HTR-8/SVneo (cell line): ENCODE measurements around the gene MRPL28.
"Not testable (repeated sequence)": the region's sequence is repeated elsewhere in the genome, so short reads cannot be mapped to it uniquely, and the experiment has no call there.

Experiments used
- DNase-seq: peaks from one replicate; pipeline ENCODE4 v3.0.0; 2011; ENCODE audit warnings: low spot score, mixed read lengths; ENCODE audit not compliant: insufficient read length
- FAIRE-seq: peaks from 2 replicates; lab custom pipeline; 2011; peaks lifted over from hg19 to GRCh38; lab: Jason Lieb, UNC

The MRPL28 gene

DNA sequence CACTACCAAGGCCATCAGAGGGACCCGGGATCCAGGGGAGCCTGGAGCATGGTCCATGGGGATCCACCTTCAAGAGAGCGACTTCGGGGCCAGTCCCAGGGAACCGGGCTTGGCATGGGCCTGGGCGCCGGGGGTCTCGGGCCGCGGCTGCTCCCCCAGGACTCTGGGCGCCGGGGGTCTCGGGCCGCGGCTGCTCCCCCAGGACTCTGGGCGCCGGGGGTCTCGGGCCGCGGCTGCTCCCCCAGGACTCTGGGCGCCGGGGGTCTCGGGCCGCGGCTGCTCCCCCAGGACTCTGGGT lies 7.7 kb downstream of the MRPL28 start:
- not testable (repeated sequence) for DNase-seq

GRCh38 chr16:361872-362701 lies 8.3 kb downstream of the MRPL28 start:
- DNase-seq, result peak; percentile 70

More for the DNA sequence above, 7.7 kb downstream of the MRPL28 start:
- FAIRE-seq, result not testable (repeated sequence)

GRCh38 chr16:361341-361871 lies 8.9 kb downstream of the MRPL28 start:
- DNase-seq (no peak), FAIRE-seq (no peak)

More at GRCh38 chr16:361872-362701, 8.3 kb downstream of the MRPL28 start:
- peak; percentile 74 for FAIRE-seq

- no peak for FAIRE-seq
- no peak for DNase-seq
These were observed 9.5 kb downstream of the MRPL28 start for GRCh38 chr16:360698-361336.

DNA sequence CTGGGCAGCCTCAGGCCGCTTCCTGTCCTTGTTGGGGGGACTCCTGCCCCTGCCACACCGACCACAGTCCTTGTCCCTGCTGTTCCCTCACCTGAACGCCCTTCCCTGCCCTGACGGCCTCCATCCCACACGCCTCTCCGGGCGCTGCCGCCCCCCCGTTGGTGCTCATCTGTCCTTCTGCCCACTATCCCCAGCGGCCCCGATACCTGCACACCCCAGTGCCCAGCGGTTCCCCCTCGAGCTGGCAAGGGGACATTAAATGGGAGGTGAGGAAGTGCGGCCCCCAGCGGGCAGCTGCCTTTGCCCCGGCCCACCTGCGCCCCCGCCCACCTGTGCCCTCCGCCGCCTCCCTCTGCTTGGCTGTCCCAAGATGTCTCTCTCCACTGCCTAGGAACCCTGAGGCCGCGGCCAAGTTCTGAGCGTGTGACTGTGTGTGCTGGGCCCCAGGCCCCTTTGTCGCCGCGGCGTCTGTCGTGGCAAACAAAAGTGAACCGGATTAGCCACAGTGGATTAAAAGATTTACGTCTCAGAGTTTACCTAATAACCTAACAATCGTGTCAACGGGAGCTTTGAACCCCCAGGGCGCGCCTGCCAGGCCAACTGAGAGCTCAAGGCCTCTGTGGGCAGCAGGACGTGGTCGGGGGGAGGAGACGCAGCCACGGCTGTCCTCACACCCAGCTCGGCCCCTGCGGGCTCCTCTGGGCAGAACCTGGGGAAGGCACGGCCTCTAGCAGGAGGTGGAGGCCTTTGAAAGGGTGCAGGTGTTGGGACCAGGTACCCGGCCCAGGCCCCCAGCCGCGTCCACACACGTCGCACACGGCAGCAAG lies 10.3 kb downstream of the MRPL28 start:
- FAIRE-seq (no peak), DNase-seq (no peak)

DNA sequence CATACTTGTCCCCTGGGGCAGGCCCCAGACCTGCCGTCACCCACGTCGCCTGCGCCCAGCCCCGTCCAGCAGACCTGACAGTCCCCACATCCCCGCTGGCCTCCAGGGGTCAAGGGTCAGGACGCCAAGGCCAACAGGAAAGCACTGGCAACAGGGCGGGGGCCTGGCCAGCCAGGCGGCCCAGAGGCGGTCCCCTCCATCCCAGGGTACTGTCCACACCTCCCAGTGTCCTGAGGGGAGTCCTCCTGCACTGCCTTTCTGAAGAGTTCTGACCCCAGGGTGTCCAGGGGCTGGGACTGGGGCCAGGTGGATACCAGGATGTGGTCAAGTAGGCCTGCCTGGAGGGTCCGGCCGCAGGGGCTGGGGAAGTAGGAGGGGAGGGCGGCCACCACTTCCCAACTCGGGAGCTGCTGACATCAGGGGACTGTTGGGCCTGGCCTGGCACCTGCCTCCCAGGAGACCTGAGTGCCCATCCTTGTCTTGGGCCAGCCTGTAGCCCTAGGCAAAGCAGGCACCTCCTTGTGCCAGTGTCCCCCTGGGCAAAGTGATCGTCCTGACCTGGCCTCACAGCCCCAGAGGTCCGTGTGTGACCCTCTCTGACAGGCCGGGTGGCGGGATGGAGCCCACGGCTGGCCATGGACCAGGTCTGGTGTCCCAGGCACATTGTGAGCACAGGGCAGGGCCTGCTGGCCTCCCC lies 11.1 kb downstream of the MRPL28 start:
- FAIRE-seq (peak; percentile 28), DNase-seq (no peak)

GRCh38 chr16:356741-357140 lies 13.6 kb downstream of the MRPL28 start:
- DNase-seq, result no peak
- no peak for FAIRE-seq

GRCh38 chr16:354971-355461 lies 15.3 kb downstream of the MRPL28 start:
- no peak for DNase-seq
- no peak for FAIRE-seq

DNA sequence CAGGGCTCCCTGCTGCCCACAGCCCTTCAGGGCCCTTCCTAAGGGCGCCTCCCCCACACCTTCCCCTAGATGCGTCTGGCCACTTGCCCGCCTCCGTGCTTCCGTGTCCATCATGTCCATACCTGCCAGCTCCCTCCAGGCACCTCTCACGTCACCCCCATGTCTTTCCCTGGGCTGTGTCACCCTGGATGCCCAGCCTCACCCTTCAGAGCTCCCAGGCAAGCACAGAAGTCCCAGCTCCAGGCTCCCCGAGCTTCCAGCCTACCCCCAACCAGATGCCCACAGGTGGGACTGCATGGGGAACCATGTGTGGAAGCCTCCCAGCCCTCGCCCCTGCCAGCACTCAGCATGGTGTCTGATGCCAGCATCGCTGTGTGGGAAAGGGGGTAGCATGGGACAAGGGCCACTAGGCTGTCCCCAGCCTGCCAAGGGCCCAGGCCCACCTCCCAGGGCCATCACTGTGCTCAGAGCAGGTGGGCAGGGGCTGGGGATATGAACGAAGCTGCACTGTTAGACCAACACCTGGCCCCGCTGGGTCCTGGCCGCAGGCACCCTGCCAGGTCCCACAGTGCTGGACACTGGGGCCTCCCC lies 16.0 kb downstream of the MRPL28 start:
- no peak for DNase-seq
- FAIRE-seq, result no peak

GRCh38 chr16:353404-354290 lies 16.7 kb downstream of the MRPL28 start:
- FAIRE-seq (peak; percentile 13), DNase-seq (no peak)

GRCh38 chr16:352547-353403 lies 17.6 kb downstream of the MRPL28 start, which contains the start of gene AXIN1:
AXIN1 (minus strand) TSS chr16:352723; CDS start chr16:347025, 5,698 bp downstream.
- DNase-seq (peak; percentile 86), FAIRE-seq (peak; percentile 80)

DNA sequence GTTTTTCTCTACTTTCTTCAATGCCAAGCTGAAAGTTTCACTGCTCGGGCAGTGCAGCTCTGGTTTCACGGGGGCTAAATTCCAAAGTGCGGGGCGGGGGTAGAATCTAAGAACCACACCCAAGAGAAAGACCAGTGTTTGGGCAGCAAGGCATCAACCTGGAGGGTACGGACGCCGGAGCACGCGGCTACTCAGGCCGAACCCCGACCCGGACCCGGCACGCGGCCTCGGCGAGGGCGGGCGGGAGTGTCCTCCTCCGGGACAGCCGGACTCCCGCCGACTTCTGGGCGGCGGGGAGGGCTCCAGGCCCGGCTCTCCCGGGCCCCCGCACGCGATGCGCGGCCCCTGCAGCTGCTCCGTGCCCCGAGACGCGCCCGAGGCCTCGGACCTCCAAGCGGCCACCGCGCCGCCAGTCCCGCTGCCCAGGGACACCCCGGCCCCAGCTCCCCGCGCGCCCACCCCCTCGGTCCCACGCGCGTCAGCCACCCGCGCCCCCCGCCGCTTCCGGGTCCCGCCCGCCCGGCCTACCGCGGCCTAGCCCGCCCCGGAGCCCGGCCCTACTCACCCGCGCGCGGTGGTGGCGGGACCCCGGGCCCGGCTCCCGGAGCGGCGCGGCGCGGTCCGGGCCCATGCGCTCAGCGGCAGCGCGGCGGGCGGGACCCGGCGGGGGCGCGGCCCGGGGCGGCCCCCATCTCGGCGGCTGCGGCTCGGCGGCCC lies 18.4 kb downstream of the MRPL28 start:
- DNase-seq, result no peak
- no peak for FAIRE-seq

- DNase-seq (no peak), FAIRE-seq (peak; percentile 65)
These were observed 20.1 kb downstream of the MRPL28 start for GRCh38 chr16:350203-350602.

DNA sequence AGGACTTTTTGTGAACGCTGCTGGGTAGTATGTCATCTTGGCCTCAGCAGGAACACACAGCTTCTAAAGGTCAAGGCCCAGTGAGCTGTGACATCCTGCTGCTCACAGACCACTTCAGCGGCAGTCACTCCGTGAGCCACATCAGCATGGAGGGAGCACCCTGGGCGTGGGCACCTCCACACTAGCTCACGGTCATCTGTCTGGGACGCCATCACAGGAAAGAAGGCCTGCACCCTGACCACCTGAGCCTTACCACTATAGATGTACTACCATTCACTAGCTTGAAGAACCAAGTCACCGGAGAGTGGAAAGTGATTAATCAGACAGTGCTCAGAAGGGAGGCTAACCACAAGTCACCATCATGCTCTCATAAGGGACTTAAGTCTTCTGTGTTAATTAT lies 21.1 kb downstream of the MRPL28 start:
- no peak for DNase-seq
- FAIRE-seq, result no peak

- not testable (repeated sequence) for DNase-seq, FAIRE-seq
These were observed 21.8 kb downstream of the MRPL28 start for GRCh38 chr16:348495-348894.

GRCh38 chr16:347203-347602 lies 23.1 kb downstream of the MRPL28 start:
- no peak for FAIRE-seq
- DNase-seq, result no peak

DNA sequence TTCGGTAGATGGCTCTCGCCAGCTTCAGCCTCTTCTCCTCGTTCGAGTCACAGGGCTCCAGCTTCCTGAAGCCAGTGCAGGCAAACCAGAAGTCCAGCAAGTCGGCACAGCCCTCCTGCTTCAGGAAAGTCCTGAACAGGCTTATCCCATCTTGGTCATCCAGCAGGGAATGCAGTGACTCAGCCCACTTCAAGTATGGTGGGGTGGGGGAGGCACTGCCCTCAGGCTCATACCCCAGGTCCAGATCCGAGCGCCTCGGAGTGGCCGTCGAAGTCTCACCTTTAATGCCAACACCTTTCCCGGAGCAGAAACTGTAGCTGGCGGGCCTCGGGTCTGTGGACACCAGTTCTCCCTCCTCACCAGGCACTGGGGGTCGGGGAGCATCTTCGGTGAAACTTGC lies 23.8 kb downstream of the MRPL28 start:
- DNase-seq, result peak; percentile 54
- peak; percentile 54 for FAIRE-seq
